Cardiac fibroblast (primary cell): ENCODE data around the gene SFRP2.
A peak's percentile ranks its signal among the peaks of the same experiment; 100 is the strongest.

Experiments used
- DNase-seq, 2 donors: peaks; one replicate each; pipeline versions ENCODE4 v3.0.0 to v3.0.0-alpha.2; 2010; ENCODE audit warnings: low read depth in 2 of 2
- H3K4me3 ChIP-seq, 2 donors: replicated peaks in 1 of 2; 1 replicate in 1 of 2; 2 replicates in 1 of 2; pipeline ENCODE4 v1.5.1; 2011; ENCODE audit warnings: low read depth in 2 of 2, low read length in 2 of 2, mild to moderate bottlenecking in 2 of 2, moderate library complexity in 1 of 2
- TF ChIP-seq, protein P1 (sequence below): IDR thresholded peaks from one replicate; pipeline ENCODE4 v1.5.1; 2011; ENCODE audit warnings: low read depth, mild to moderate bottlenecking, low read length, inconsistent platforms

The SFRP2 gene

DNA sequence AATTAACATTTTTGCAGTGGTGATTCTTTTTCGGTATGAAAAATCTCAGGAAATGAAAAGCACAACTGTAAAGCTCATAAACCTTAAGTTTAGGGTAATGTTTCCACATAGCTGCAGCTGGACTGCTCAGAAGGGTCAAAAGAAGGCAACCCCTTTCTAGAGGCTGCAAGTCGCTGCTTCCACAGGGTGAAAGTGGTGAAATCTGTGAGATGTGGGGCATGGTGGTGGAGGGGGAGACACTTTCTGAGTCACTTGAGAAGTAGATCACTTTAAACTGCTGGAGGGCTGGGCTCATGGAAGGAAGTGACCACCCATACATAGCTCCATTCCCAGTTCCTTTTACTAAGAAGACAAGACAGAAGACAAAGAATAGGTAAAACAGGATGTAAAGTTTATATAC is 8.7 kb downstream of the SFRP2 start:
- DNase-seq: no peak
- TF ChIP-seq, protein P1, sequence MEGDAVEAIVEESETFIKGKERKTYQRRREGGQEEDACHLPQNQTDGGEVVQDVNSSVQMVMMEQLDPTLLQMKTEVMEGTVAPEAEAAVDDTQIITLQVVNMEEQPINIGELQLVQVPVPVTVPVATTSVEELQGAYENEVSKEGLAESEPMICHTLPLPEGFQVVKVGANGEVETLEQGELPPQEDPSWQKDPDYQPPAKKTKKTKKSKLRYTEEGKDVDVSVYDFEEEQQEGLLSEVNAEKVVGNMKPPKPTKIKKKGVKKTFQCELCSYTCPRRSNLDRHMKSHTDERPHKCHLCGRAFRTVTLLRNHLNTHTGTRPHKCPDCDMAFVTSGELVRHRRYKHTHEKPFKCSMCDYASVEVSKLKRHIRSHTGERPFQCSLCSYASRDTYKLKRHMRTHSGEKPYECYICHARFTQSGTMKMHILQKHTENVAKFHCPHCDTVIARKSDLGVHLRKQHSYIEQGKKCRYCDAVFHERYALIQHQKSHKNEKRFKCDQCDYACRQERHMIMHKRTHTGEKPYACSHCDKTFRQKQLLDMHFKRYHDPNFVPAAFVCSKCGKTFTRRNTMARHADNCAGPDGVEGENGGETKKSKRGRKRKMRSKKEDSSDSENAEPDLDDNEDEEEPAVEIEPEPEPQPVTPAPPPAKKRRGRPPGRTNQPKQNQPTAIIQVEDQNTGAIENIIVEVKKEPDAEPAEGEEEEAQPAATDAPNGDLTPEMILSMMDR: no peak

DNA sequence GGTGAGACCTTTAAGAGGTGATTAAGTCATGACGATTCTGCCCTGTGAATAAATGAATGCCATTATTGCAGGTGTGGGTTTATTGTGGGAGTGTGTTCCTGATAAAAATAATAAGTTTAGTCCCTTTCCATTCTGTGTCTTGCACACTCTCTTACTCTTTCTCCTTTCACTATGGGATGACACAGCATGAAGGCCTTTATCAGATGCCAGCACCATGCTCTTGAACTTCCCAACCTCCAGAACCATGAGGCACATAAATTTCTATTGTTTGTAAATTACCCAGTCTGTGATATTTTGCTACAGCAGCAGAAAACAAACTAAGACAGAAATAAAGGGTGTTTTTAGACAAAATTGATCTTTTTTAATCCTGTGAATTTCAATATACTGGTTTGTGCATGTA is 10.5 kb downstream of the SFRP2 start:
- H3K4me3 ChIP-seq: no peak overlapping the region
- DNase-seq: no peak
- TF ChIP-seq, protein P1: no peak

More for the DNA sequence above, 8.7 kb downstream of the SFRP2 start:
- no peak overlapping the region for H3K4me3 ChIP-seq

DNA sequence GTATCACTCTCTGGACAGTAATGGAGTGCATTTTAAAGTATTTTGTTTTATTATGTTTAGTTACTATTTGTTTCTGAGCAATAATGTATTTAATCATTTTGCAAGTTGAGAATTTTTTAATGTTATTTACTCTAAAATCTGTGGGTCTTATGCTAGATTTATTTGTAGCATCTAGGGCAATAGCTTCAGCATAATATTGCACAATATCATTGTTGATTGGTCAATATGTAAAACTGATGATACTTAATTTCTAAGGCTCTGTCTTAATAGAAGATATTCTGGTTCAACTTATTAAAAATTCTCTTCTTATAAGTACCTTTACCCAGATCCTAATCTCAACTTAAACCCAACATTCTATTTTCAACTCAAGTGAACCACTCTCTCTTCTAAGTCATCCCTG is 11.5 kb downstream of the SFRP2 start:
- no peak for DNase-seq
- no peak overlapping the region for H3K4me3 ChIP-seq
- TF ChIP-seq, protein P1: no peak

DNA sequence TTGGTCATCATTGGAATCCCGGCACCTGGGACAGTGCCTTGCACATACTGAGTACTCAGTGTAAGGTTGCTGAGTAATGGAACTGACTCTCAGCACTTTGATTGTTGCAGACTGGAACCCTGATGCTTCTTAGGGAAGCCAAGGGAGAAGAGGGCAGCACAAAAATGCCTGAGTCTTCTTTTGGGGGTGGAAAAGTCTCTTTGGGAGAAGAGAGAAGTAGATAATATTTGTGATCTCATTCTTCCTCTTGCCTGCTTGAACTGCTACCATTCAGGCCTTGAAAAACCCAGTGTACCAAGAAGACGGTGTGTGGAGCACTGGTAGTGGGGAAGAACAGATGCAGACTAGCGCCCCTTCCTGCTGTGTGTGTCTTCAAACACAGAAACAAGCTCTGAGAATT is 12.3 kb downstream of the SFRP2 start:
- DNase-seq: no peak
- TF ChIP-seq, protein P1: no peak
- no peak overlapping the region for H3K4me3 ChIP-seq

DNA sequence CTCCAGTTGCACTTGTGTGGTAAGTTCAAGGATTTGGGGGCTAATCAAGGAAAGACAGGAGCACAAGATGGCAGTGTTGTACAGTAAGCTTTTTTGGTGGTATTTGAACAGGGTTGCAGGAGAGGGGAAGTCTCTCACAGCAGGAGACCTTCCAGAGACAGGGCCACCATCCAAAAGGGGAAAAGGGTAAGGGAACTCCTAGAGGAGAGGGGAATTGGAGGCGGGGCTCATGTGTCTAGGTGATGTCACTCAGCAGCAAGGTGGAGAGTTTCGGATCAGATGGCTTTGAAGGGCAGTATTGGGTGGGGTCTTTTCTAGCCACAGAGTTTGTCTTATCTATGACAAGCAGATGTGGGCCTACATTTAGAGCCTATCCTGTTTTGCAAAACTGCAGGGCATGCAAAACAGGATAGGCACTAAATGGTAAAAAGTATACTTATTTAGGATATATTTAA is 15.6 kb downstream of the SFRP2 start:
- no peak for DNase-seq
- TF ChIP-seq, protein P1: peak; percentile 13
- H3K4me3 ChIP-seq: no peak overlapping the region

DNA sequence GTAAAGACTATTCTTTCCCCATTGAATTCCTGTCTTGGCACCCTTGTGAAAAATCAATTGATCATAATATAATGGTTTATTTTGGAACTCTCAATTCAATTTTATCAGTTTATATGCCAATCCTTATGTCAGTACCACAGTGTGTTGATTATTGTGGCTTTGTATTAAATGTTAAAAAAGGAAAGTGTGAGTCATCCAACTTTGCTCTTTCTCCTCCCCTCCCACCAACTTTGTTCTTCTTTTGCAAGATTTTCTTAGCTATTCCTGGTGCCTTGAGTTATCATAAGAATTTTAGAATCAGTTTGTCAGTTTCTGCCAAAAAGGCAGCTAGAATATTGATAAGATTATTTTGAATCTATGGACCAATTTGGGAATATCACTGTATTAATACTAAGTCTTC is 17.8 kb downstream of the SFRP2 start:
- H3K4me3 ChIP-seq: no peak overlapping the region
- TF ChIP-seq, protein P1: no peak
- DNase-seq: peak in 1 of 2 donors; percentile 40

DNA sequence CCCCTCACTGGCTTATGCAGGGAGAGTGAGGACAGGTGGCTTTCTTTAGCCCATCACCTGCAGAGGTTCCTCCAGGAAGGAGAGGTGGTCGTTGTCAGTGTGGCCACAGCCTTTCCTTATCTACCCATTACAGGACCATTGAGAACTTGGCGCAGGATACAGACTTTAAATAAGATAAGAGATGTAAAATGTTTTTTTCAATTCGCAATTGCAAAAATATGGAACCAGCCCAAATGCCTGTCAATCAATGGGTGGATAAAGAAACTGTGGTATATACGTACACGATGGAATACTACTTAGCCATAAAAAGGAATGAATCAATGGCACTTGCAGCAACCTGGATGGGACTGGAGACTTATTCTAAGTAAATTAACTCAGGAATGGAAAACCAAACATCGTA is 22.1 kb downstream of the SFRP2 start:
- TF ChIP-seq, protein P1: no peak
- H3K4me3 ChIP-seq: no peak overlapping the region
- no peak for DNase-seq
